ENCODE data around the gene KLK13. TPM values are rescaled to one million over a fixed set of nuclear protein-coding genes. Genes with fewer than 3 reads are reported as not detected.
A peak's percentile ranks its signal among the peaks of the same experiment; 100 is the strongest.

KLK13 gene
- total RNA-seq, 1 donor from 2014 or later: 0.54 TPM

DNA sequence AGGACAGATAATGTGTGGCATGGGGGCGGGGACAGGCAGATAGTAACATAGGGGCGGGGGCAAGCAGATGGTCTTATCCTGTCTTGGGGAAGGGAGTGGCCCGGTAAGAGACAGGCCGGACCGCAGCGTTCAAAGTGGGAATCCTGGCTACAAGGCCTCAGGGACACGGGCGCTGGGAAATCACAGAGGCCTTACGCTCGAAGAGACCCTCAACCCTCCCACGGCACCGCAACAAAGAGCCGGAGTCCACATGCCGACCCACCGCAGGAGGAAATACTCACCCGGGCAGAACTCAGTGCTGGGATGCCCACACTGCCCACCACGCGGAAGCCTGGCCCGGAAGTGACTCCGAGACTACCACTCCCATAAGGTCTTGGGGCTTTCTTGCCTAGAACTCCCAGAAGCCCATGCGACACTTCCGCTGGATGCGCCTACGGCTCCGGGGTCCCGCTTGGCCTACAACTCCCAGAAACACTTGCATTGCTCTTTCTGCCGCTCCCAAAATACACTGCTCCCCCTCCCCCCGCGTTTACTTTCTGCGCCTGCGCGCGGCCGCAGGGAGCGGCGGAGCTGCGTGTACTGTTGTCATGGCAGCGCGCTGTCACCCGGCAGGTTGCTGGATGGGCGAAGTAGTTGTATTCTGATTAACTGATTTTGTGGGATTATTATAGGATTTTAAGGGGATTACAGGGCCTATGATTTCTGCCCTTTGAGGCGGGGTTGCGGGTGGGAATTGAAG lies 43.3 kb upstream of the KLK13 start, which contains the start of gene CTU1:
CTU1 (minus strand) TSS at position 344 of the 739 bp plus-strand sequence. CDS start 3,840 bp downstream, outside the sequence.
- H3K9me3 Mint-ChIP-seq: no peaks in the 10 kb centered on the region
- H3K4me3 Mint-ChIP-seq: peak within 1 kb of the TSS; percentile 89
- DNase-seq (ENCODE audit: low spot score in 2 of 2, unreplicated experiment in 2 of 2): peak; percentile 95 to 98
- peaks cover 15% of the 10 kb centered on the region for H3K4me1 Mint-ChIP-seq
- H3K36me3 Mint-ChIP-seq: peaks cover 6% of the 10 kb centered on the region
- TF ChIP-seq, protein P1, sequence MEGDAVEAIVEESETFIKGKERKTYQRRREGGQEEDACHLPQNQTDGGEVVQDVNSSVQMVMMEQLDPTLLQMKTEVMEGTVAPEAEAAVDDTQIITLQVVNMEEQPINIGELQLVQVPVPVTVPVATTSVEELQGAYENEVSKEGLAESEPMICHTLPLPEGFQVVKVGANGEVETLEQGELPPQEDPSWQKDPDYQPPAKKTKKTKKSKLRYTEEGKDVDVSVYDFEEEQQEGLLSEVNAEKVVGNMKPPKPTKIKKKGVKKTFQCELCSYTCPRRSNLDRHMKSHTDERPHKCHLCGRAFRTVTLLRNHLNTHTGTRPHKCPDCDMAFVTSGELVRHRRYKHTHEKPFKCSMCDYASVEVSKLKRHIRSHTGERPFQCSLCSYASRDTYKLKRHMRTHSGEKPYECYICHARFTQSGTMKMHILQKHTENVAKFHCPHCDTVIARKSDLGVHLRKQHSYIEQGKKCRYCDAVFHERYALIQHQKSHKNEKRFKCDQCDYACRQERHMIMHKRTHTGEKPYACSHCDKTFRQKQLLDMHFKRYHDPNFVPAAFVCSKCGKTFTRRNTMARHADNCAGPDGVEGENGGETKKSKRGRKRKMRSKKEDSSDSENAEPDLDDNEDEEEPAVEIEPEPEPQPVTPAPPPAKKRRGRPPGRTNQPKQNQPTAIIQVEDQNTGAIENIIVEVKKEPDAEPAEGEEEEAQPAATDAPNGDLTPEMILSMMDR (IDR thresholded peaks at IDR 0.05; ENCODE audit: unreplicated experiment): no peak
- H3K27ac Mint-ChIP-seq: peak within 1 kb of the TSS; percentile 94
- peaks cover 6% of the 10 kb centered on the region for H3K27me3 Mint-ChIP-seq (ENCODE audit: low read depth)

DNA sequence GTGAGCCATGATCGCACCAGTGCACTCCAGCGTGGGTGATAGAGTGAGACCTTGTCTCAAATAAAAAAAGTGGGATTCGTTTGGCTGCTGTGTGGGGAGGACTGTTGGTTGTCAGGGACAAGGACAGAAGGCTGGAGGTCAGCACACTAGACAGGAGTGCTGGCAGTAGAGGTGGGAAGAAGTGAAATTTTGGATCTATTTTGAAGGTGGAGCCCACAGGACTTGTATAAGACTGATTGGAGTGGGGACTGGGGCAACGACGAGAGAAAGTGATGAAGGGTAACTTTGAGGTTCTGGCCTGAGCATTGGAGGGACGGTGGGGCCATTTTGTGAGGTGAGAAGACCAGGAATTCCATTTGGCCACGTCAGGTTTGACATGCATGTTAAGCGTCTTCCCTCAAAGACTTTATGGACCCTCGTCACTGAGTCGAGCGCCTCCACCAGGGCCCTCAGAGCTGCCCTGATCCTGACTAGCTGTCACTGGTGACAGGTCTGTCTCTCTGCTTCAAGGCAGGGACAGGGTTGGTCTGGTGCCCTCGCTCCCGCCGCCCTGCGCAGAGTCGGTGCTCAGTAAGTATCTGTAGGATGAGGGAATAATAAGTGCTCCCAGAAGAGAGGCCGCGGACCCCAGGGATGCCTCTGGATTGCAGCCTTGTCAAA lies 42.6 kb upstream of the KLK13 start:
- Mint-ChIP-seq H3K27me3 (ENCODE audit: low read depth) (peaks cover 6% of the 10 kb centered on the region), H3K9me3 (no peaks in the 10 kb centered on the region), H3K36me3 (peaks cover 8% of the 10 kb centered on the region), H3K4me3 (peak overlapping the region; percentile 89), H3K27ac (peak overlapping the region; percentile 94), H3K4me1 (peaks cover 15% of the 10 kb centered on the region)
- TF ChIP-seq, protein P1 (IDR thresholded peaks at IDR 0.05; ENCODE audit: unreplicated experiment): no peak
- DNase-seq (ENCODE audit: low spot score in 2 of 2, unreplicated experiment in 2 of 2): no peak

DNA sequence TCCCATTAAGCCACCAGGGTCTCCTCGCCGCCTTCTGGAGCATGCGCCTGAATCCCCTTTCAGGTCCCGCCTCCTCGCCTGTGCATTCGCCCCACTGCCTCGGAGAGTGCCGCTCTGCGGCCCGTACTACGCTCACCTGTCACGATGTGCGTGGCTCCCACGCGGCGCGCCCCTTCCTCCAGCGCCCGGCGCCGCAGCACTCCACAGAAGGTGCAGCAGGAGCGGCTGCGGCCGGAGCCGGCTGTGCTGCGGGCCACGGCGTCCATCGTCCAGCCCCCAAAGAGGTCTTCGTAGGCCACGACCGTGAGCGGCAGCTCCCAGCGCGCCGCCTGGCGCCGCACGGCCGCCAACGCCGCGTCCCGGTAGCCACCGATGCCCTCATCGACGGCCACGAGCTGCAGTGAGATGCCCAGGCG lies 39.0 kb upstream of the KLK13 start:
- Mint-ChIP-seq H3K9me3 (no peaks in the 10 kb centered on the region), H3K36me3 (peaks cover 12% of the 10 kb centered on the region), H3K27ac (no peak overlapping the region), H3K27me3 (ENCODE audit: low read depth) (no peaks in the 10 kb centered on the region), H3K4me1 (peaks cover 15% of the 10 kb centered on the region), H3K4me3 (no peak overlapping the region)
- DNase-seq (ENCODE audit: low spot score in 2 of 2, unreplicated experiment in 2 of 2): no peak
- TF ChIP-seq, protein P1 (IDR thresholded peaks at IDR 0.05; ENCODE audit: unreplicated experiment): no peak

DNA sequence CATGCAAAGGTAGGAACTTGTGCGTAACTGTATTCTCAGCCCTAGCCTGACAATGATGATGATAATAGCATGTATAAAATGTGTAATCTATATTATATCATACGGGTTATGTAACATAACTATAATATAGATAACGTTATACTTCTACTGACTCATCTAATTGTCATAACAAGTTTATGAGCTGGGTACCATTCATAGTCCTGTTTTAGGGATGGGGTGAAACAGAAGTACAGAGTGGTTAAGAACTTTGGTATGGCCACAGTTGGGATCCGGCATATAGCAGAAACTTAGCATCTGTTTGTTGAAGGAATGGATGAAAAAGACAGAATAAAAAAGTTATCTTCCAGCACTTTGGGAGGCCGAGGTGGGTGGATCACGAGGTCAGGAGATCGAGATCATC lies 38.1 kb upstream of the KLK13 start:
- Mint-ChIP-seq H3K9me3 (no peaks in the 10 kb centered on the region), H3K36me3 (peaks cover 12% of the 10 kb centered on the region), H3K4me3 (no peak overlapping the region), H3K27ac (no peak overlapping the region), H3K27me3 (ENCODE audit: low read depth) (no peaks in the 10 kb centered on the region), H3K4me1 (peaks cover 11% of the 10 kb centered on the region)
- no peak for DNase-seq (ENCODE audit: low spot score in 2 of 2, unreplicated experiment in 2 of 2)
- TF ChIP-seq, protein P1 (IDR thresholded peaks at IDR 0.05; ENCODE audit: unreplicated experiment): no peak

DNA sequence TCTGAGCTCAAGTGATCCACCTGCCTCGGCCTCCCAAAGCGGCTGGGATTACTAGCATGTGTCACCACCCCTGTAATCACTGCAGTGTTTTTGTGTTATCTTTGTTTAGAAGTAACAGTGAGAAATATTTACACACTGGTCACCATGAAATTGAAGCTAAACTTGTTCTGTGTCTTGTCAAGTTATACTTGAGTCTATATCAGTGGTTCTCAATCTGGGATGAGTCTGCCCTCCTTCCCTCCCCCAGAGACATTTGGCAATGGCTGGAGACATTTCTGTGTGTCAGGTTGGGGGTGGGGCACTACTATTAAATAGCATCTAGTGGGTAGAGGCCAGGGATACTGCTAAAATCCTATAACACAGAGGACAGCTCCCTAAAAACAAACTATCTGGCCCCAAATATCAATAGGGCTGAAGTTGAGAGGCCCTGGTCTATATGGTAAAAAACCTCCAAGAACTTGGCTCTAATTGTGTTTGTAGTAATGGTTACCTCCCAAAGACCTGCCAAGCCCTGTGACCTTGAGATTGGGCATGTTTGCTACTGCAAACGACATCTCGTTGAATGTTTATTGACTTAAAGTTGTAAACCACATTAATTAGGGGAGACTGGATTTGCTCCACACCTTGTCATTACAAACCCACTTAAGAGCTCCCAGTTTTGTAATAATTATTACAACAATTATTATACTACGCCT lies 36.4 kb upstream of the KLK13 start:
- Mint-ChIP-seq H3K9me3 (no peaks in the 10 kb centered on the region), H3K27me3 (ENCODE audit: low read depth) (no peaks in the 10 kb centered on the region), H3K36me3 (peaks cover 12% of the 10 kb centered on the region), H3K4me1 (no peaks in the 10 kb centered on the region), H3K4me3 (no peak overlapping the region), H3K27ac (peak overlapping the region; percentile 66)
- TF ChIP-seq, protein P1 (IDR thresholded peaks at IDR 0.05; ENCODE audit: unreplicated experiment): no peak
- DNase-seq (ENCODE audit: low spot score in 2 of 2, unreplicated experiment in 2 of 2): no peak
